Effector memory CD8-positive, alpha-beta T cell (primary cell): ENCODE results near the gene WTAP.
A peak's percentile ranks its signal among the peaks of the same experiment; 100 is the strongest.
"Not testable (repeated sequence)": the region's sequence is repeated elsewhere in the genome, so short reads cannot be mapped to it uniquely, and the experiment has no call there.

Experiments
- ATAC-seq: fragments of 150-1000 bp; cut with Tn5 transposase; replicated peaks from 2 replicates; pipeline ENCODE4 v1.10.0; 2021; ENCODE audit warnings: mild to moderate bottlenecking, moderate library complexity
- DNase-seq, 3 experiments: peaks; one replicate each; pipeline ENCODE4 v3.0.0; 2021
- H3K27ac Mint-ChIP-seq, 2 donors: one replicate each; pipeline ENCODE4 v1.8.0; 2022; ENCODE audit warnings: mild to moderate bottlenecking in 2 of 2, mixed read lengths in 2 of 2, moderate library complexity in 2 of 2
- H3K27me3 Mint-ChIP-seq, 2 donors: one replicate each; pipeline ENCODE4 v1.8.0; 2022; ENCODE audit warnings: mixed read lengths in 2 of 2
- H3K36me3 Mint-ChIP-seq: one replicate; pipeline ENCODE4 v1.8.0; 2022; ENCODE audit warnings: mild to moderate bottlenecking, moderate library complexity, mixed read lengths; ENCODE audit not compliant: insufficient read depth
- H3K4me1 Mint-ChIP-seq, 2 donors: one replicate each; pipeline ENCODE4 v1.8.0; 2022; ENCODE audit warnings: low read depth in 2 of 2, mixed read lengths in 2 of 2
- H3K4me3 Mint-ChIP-seq, 2 donors: one replicate each; pipeline ENCODE4 v1.8.0; 2022; ENCODE audit warnings: mild to moderate bottlenecking in 2 of 2, mixed read lengths in 2 of 2, moderate library complexity in 2 of 2
- H3K9me3 Mint-ChIP-seq, 2 donors: one replicate each; pipeline ENCODE4 v1.8.0; 2022; ENCODE audit warnings: mixed read lengths in 2 of 2

Gene WTAP

GRCh38 chr6:159712389-159712788 is 14.9 kb upstream of the WTAP start:
- not testable (repeated sequence) for H3K27me3 Mint-ChIP-seq, H3K4me3 Mint-ChIP-seq, H3K4me1 Mint-ChIP-seq

DNA sequence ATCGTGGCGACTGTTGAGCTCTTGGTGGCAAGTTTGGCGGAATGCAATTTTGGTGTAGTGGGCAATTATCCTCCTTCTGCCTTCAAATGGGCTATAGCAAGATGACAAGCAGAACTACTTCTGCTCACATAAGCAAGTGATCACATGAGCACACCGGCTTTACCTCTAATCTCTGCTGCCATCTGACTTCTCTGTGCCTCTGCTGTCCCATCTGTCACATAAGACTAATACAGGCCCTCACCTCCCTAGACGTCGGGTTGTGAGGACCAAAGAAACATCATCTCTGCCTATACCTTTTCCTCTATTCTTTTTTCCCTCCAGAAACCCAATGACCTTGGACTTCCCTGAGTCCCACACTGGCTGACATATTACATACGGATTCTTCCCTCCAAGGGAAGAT is 13.3 kb upstream of the WTAP start:
- Mint-ChIP-seq H3K9me3 (no peaks in the 10 kb centered on the region), H3K36me3 (no peaks in the 10 kb centered on the region), H3K27me3 (no peaks in the 10 kb centered on the region), H3K27ac (no peak overlapping the region), H3K4me3 (no peak overlapping the region), H3K4me1 (no peaks in the 10 kb centered on the region)
- DNase-seq (no peak), ATAC-seq (no peak)

More at GRCh38 chr6:159712389-159712788, 14.9 kb upstream of the WTAP start:
- not testable (repeated sequence) for DNase-seq, H3K36me3 Mint-ChIP-seq, H3K9me3 Mint-ChIP-seq, H3K27ac Mint-ChIP-seq, ATAC-seq

DNA sequence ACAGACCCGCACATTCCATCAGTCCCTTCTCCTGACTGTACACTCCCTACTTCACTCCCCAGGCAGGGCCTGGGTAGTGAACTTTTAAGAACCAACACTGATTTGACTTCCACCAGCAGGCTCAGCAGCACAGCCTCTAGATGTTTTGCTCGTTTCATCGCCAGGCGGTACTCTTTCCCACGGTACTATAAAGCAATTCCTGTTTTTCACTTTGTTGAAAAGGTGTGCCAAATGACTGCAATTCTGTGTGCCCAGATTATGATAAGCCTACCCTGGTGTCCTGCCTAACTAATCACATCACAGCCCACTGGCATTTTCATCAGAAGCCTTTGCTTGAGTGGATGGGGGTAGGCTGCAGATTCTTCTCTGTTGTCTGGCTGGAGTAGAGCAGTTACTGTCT is 12.9 kb upstream of the WTAP start:
- Mint-ChIP-seq H3K27ac (no peak overlapping the region), H3K27me3 (no peaks in the 10 kb centered on the region), H3K9me3 (no peaks in the 10 kb centered on the region), H3K4me1 (no peaks in the 10 kb centered on the region), H3K4me3 (no peak overlapping the region), H3K36me3 (no peaks in the 10 kb centered on the region)
- ATAC-seq, result no peak
- no peak for DNase-seq

- Mint-ChIP-seq H3K27ac (no peak overlapping the region), H3K27me3 (no peaks in the 10 kb centered on the region), H3K4me3 (no peak overlapping the region), H3K36me3 (no peaks in the 10 kb centered on the region), H3K9me3 (no peaks in the 10 kb centered on the region), H3K4me1 (no peaks in the 10 kb centered on the region)
- DNase-seq (no peak), ATAC-seq (no peak)
These were observed 12.1 kb upstream of the WTAP start for GRCh38 chr6:159715166-159715565.

DNA sequence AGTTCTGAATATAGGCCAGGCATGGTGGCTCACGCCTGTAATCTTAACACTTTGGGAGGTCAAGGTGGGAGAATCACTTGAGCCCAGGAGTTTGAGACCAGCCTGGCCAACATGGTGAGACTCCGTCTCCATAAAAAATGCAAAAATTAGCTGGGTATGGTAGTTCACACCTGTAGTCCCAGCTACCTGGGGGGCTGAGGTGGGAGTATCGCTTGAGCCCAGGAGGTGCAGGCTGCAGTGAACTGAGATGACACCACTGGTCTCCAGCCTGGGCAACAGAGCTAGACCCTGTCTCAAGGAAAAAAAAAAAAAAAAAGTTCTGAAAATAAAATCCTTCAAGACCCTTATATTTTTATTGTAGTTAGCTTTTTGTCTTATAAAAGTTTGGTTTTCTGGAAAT is 11.7 kb upstream of the WTAP start:
- H3K4me1 Mint-ChIP-seq, result no peaks in the 10 kb centered on the region
- no peak overlapping the region for H3K27ac Mint-ChIP-seq
- ATAC-seq, result no peak
- no peaks in the 10 kb centered on the region for H3K27me3 Mint-ChIP-seq
- no peaks in the 10 kb centered on the region for H3K9me3 Mint-ChIP-seq
- DNase-seq, result no peak
- H3K36me3 Mint-ChIP-seq, result no peaks in the 10 kb centered on the region
- no peak overlapping the region for H3K4me3 Mint-ChIP-seq

GRCh38 chr6:159716247-159717096 is 10.8 kb upstream of the WTAP start:
- Mint-ChIP-seq H3K36me3 (no peaks in the 10 kb centered on the region), H3K4me3 (no peak overlapping the region), H3K9me3 (no peaks in the 10 kb centered on the region), H3K27ac (no peak overlapping the region), H3K27me3 (no peaks in the 10 kb centered on the region), H3K4me1 (no peaks in the 10 kb centered on the region)
- no peak for ATAC-seq
- DNase-seq, result no peak

GRCh38 chr6:159718634-159719033 is 8.7 kb upstream of the WTAP start:
- Mint-ChIP-seq H3K27ac (no peak overlapping the region), H3K4me3 (no peak overlapping the region), H3K4me1 (peaks cover 0 to 8% of the 10 kb centered on the region in 2 donors), H3K36me3 (no peaks in the 10 kb centered on the region), H3K9me3 (no peaks in the 10 kb centered on the region), H3K27me3 (no peaks in the 10 kb centered on the region)
- no peak for DNase-seq
- ATAC-seq, result no peak

DNA sequence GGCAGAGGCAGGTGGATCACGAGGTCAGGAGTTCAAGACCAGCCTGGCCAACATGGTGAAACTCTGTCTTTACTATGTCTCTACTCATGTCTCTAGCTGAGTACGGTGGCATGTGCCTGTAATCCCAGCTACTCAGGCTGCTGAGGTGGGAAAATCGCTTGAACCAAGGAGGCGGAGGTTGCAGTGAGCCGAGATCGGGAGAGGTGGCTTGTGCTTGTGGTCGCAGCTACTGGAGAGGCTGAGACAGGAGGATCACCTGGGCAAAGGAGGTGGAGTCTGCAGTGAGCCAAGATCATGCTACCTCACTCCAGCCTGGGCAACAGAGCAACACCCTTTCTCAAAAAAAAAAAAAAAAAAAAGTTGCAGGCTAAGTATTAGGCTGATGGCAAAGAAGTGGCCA is 8.0 kb upstream of the WTAP start:
- H3K9me3 Mint-ChIP-seq, result no peaks in the 10 kb centered on the region
- no peak for DNase-seq
- no peak overlapping the region for H3K27ac Mint-ChIP-seq
- H3K4me1 Mint-ChIP-seq, result peaks cover 0 to 12% of the 10 kb centered on the region in 2 donors
- H3K4me3 Mint-ChIP-seq, result no peak overlapping the region
- H3K36me3 Mint-ChIP-seq, result no peaks in the 10 kb centered on the region
- H3K27me3 Mint-ChIP-seq, result no peaks in the 10 kb centered on the region
- no peak for ATAC-seq

DNA sequence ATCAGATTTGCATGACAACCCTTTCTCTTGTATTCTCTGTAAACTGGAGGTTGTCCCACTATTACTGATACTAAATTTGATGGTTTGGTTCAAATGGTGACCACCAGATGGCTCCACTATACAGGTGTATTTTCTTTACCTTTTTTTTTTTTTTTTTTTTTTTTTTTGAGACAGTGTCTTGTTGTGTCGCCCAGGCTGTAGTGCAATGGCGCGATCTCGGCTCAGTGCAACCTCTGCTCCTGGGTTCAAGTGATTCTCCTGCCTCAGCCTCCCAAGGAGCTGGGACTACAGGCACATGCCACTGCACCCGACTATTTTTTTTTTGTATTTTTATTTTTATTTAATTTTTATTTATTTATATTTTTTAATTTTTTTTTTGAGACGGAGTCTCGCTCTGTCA is 6.6 kb upstream of the WTAP start:
- no peaks in the 10 kb centered on the region for H3K27me3 Mint-ChIP-seq
- no peak overlapping the region for H3K4me3 Mint-ChIP-seq
- peaks cover 3 to 12% of the 10 kb centered on the region in 2 donors for H3K4me1 Mint-ChIP-seq
- peak; percentile 44 to 50 (median 49) for DNase-seq
- no peaks in the 10 kb centered on the region for H3K9me3 Mint-ChIP-seq
- ATAC-seq, result peak; percentile 80
- H3K36me3 Mint-ChIP-seq, result peaks cover 2% of the 10 kb centered on the region
- no peak overlapping the region for H3K27ac Mint-ChIP-seq

DNA sequence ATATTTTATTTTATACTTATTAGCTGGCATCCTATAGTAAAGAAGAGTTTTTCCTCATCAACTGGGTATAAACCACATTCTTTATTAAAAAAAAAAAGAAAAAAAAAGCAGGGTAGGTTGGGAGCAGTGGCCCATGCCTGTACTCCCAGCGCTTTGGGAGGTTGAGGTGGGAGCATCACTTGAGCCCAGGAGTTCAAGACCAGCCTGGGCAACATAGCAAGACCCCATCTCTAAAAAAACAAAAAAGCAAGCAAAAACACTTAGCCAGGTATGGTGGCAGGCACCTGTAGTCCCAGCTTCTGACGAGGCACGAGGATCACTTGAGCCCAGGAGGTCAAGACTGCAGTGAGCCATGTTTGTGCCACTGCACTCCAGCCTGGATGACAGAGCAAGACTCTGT is 5.3 kb upstream of the WTAP start:
- not testable (repeated sequence) for H3K27ac Mint-ChIP-seq, H3K9me3 Mint-ChIP-seq, DNase-seq, ATAC-seq, H3K4me3 Mint-ChIP-seq, H3K27me3 Mint-ChIP-seq
- Mint-ChIP-seq H3K36me3 (peaks cover 12% of the 10 kb centered on the region), H3K4me1 (peaks cover 11 to 22% of the 10 kb centered on the region in 2 donors)

- Mint-ChIP-seq H3K4me3 (no peak overlapping the region), H3K4me1 (peaks cover 11 to 22% of the 10 kb centered on the region in 2 donors), H3K27me3 (no peaks in the 10 kb centered on the region), H3K36me3 (peaks cover 17% of the 10 kb centered on the region), H3K27ac (no peak overlapping the region), H3K9me3 (no peaks in the 10 kb centered on the region)
- ATAC-seq (no peak), DNase-seq (no peak)
These were observed 4.7 kb upstream of the WTAP start for GRCh38 chr6:159722655-159723054.

GRCh38 chr6:159723259-159723658 is 4.0 kb upstream of the WTAP start:
- Mint-ChIP-seq H3K27ac (no peak overlapping the region), H3K27me3 (no peaks in the 10 kb centered on the region)

DNA sequence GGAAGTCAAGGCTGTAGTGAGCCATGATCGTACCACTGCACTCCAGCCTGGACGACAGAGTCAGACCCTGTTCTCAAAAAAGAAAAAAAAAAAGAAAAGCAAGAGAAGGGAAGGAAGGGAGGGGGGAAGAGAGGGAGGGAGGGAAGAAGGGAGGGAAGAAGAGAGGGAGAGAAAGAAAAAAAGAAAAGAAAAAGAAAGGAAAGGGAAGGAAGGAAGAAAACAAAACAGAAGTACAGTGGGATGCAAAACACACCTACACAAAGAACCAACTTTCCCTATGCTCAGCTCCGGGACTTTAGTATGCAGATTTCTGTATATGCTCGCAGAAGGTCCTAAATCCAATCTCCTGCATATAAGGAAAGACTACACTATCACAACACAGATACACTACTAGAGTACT is 2.5 kb upstream of the WTAP start:
- Mint-ChIP-seq H3K36me3 (peaks cover 27% of the 10 kb centered on the region), H3K4me1 (peaks cover 22 to 39% of the 10 kb centered on the region in 2 donors), H3K27ac (peak overlapping the region in 1 of 2 donors; percentile 79)

More at GRCh38 chr6:159723259-159723658, 4.0 kb upstream of the WTAP start:
- ATAC-seq (no peak), DNase-seq (no peak)
- H3K4me3 Mint-ChIP-seq, result no peak overlapping the region
- H3K36me3 Mint-ChIP-seq, result peaks cover 20% of the 10 kb centered on the region
- H3K4me1 Mint-ChIP-seq, result peaks cover 12 to 23% of the 10 kb centered on the region in 2 donors
- H3K9me3 Mint-ChIP-seq, result no peaks in the 10 kb centered on the region

DNA sequence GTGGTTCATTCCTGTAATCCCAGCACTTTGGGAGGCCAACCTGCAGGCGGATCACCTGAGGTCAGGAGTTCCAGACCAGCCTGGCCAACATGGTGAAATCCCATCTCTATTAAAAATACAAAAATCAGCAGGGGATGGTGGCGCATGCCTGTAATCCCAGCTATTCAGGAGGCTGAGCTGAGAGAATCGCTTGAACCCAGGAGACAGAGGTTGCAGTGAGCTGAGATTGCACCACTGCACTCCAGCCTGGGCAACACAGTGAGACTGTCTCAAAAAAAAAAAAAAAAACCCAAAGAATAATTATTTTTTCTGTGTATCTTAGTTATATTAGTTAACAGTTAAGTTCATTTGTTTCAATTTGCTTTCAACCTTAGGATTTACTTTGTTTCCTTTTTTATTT is 2.1 kb upstream of the WTAP start:
- Mint-ChIP-seq H3K4me1 (peaks cover 25 to 39% of the 10 kb centered on the region in 2 donors), H3K36me3 (peaks cover 27% of the 10 kb centered on the region)
- not testable (repeated sequence) for H3K9me3 Mint-ChIP-seq, DNase-seq, H3K4me3 Mint-ChIP-seq, H3K27me3 Mint-ChIP-seq, H3K27ac Mint-ChIP-seq, ATAC-seq

More for the DNA sequence above, 2.5 kb upstream of the WTAP start:
- no peak for ATAC-seq
- DNase-seq, result no peak
- H3K4me3 Mint-ChIP-seq, result no peak overlapping the region
- H3K27me3 Mint-ChIP-seq, result no peaks in the 10 kb centered on the region
- H3K9me3 Mint-ChIP-seq, result no peaks in the 10 kb centered on the region
